ENCODE data around the gene INPP5K. TPM values are rescaled to one million over a fixed set of nuclear protein-coding genes. Genes with fewer than 3 reads are reported as not detected.

Gene INPP5K
- total RNA-seq, 1 experiment from 2014 or later: 29.4 TPM

DNA sequence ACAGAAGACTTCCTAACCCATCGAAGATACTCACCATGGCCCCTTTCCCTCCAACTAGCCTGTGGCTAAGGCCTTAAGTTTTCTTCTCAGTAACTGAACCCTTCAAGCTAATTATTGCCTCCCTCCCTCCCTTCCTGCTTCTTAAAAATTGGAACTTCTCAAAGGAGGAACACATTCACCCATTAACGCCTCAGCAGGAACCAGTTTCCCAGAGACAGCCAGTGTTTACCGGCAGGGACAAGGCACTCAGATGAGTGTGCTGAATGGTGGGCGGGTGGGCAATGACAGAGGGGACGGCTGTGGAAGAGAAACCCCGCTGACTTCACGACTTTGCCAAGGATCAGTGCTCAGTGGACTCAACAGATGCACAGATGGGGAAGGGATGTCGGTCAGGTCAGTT lies 25.9 kb upstream of the INPP5K start:
- Histone ChIP-seq H3K4ac (ENCODE audit: low read depth, low read length) (no peak overlapping the region), H4K8ac (replicated peaks; ENCODE audit: insufficient read length, low read depth, low read length) (no peak overlapping the region), H4K20me1 (ENCODE audit: control insufficient read depth, insufficient read depth, insufficient read length) (no peaks in the 10 kb centered on the region), H2BK15ac (ENCODE audit: low read depth, low read length) (no peak overlapping the region), H2AFZ (ENCODE audit: low read length) (no peak overlapping the region), H3K9me3 (ENCODE audit: control insufficient read depth, low read depth, low read length) (no peaks in the 10 kb centered on the region), H3K23ac (ENCODE audit: insufficient read length, low read depth, low read length) (no peak overlapping the region), H2BK12ac (ENCODE audit: insufficient read length, low read depth, low read length) (no peak overlapping the region), H2BK5ac (ENCODE audit: insufficient read length, low read length) (no peak overlapping the region), H2AK5ac (ENCODE audit: insufficient read length, low read length) (no peak overlapping the region), H3K27me3 (ENCODE audit: insufficient read depth, low read length) (no peaks in the 10 kb centered on the region), H3K79me2 (ENCODE audit: insufficient read depth, low read length) (no peaks in the 10 kb centered on the region), H2BK20ac (ENCODE audit: low read depth, low read length, poor library complexity, severe bottlenecking) (no peak overlapping the region), H4K5ac (ENCODE audit: insufficient read length, low read depth, low read length) (no peak overlapping the region), H3K4me1 (ENCODE audit: insufficient read depth, low read length) (no peaks in the 10 kb centered on the region), H2BK120ac (ENCODE audit: low read depth, low read length, poor library complexity, severe bottlenecking) (no peak overlapping the region), H3K14ac (ENCODE audit: insufficient read depth, low read length) (no peak overlapping the region), H4K91ac (ENCODE audit: insufficient read length, low read depth, low read length) (no peak overlapping the region), H3K4me2 (ENCODE audit: insufficient read depth, insufficient read length, low read length) (no peak overlapping the region), H3K9ac (ENCODE audit: extremely low read depth, insufficient read length, low read length) (no peak overlapping the region), H3K23me2 (ENCODE audit: insufficient read length, low read depth, low read length, poor library complexity, severe bottlenecking) (no peaks in the 10 kb centered on the region), H3K79me1 (ENCODE audit: insufficient read depth, low read depth, low read length, poor library complexity, severe bottlenecking) (no peaks in the 10 kb centered on the region), H3K27ac (ENCODE audit: insufficient read length, low read depth, low read length) (no peak overlapping the region), H3K18ac (ENCODE audit: insufficient read length, low read depth, low read length) (no peak overlapping the region), H3K56ac (ENCODE audit: insufficient read length, low read depth, low read length) (no peak overlapping the region), H3T11ph (ENCODE audit: low read length) (no peak overlapping the region)
- Mint-ChIP-seq H3K27me3 (ENCODE audit: low read depth) (no peaks in the 10 kb centered on the region), H3K4me3 (no peak overlapping the region), H3K36me3 (ENCODE audit: insufficient read depth in 1 of 3, low read depth in 3 of 3) (peaks cover 21 to 82% (median 52%) of the 10 kb centered on the region in 3 experiments; a peak in 6 of 7 replicates), H3K4me1 (peaks cover 0 to 6% of the 10 kb centered on the region in 2 experiments; a peak in 1 of 4 replicates), H3K27ac (peak overlapping the region in 1 of 3 experiments; percentile 11; a peak in 1 of 7 replicates), H3K9me3 (no peaks in the 10 kb centered on the region)
- DNase-seq: no peak
- TF ChIP-seq, protein P1, sequence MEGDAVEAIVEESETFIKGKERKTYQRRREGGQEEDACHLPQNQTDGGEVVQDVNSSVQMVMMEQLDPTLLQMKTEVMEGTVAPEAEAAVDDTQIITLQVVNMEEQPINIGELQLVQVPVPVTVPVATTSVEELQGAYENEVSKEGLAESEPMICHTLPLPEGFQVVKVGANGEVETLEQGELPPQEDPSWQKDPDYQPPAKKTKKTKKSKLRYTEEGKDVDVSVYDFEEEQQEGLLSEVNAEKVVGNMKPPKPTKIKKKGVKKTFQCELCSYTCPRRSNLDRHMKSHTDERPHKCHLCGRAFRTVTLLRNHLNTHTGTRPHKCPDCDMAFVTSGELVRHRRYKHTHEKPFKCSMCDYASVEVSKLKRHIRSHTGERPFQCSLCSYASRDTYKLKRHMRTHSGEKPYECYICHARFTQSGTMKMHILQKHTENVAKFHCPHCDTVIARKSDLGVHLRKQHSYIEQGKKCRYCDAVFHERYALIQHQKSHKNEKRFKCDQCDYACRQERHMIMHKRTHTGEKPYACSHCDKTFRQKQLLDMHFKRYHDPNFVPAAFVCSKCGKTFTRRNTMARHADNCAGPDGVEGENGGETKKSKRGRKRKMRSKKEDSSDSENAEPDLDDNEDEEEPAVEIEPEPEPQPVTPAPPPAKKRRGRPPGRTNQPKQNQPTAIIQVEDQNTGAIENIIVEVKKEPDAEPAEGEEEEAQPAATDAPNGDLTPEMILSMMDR (conservative IDR thresholded peaks at IDR 0.05): no peak
- no CpG with 5 or more reads among the region's 8 CpGs for WGBS (ENCODE audit: extremely low coverage, insufficient read length, low lambda C conversion rate)

Data from H9 (cell line).